OCI-M2 (cell line): ENCODE data around the gene RUBCN.

Experiments used
- DNase-seq: peaks from one replicate; lab custom pipeline; 2025; ENCODE audit not compliant: unreplicated experiment; lab: John Stamatoyannopoulos, UW

The RUBCN gene

GRCh38 chr3:197736491-197737318 lies at the start of gene RUBCN:
TSS of gene RUBCN (minus strand) at chr3:197736904. CDS start at chr3:197736719, 185 bp downstream.
- peak; percentile 56 for DNase-seq

- no peak for DNase-seq
Measured at GRCh38 chr3:197784019-197784585, 47.4 kb upstream of the RUBCN start.

GRCh38 chr3:197782230-197782629 lies 45.5 kb upstream of the RUBCN start:
- no peak for DNase-seq

- DNase-seq = no peak
Measured at GRCh38 chr3:197775317-197775716, 38.6 kb upstream of the RUBCN start.

GRCh38 chr3:197761784-197762183 lies 25.1 kb upstream of the RUBCN start:
- no peak for DNase-seq

GRCh38 chr3:197758512-197758911 lies 21.8 kb upstream of the RUBCN start:
- no peak for DNase-seq

GRCh38 chr3:197756704-197757103 lies 20.0 kb upstream of the RUBCN start:
- DNase-seq = no peak

- DNase-seq = no peak
Measured at GRCh38 chr3:197753263-197753662, 16.6 kb upstream of the RUBCN start.

- no peak for DNase-seq
Measured at GRCh38 chr3:197752107-197752506, 15.4 kb upstream of the RUBCN start.

GRCh38 chr3:197750858-197751737 lies 14.4 kb upstream of the RUBCN start:
- no peak for DNase-seq

GRCh38 chr3:197750396-197750831 lies 13.7 kb upstream of the RUBCN start:
- DNase-seq = no peak

- no peak for DNase-seq
Measured at GRCh38 chr3:197749601-197750395, 13.1 kb upstream of the RUBCN start, which contains the start of gene FYTTD1. TSS of gene FYTTD1 (plus strand) at chr3:197749883. CDS start at chr3:197749972, 89 bp downstream.

- no peak for DNase-seq
Measured at GRCh38 chr3:197749315-197749600, 12.6 kb upstream of the RUBCN start.

- DNase-seq = no peak
Measured at GRCh38 chr3:197748597-197749314, 12.1 kb upstream of the RUBCN start.

GRCh38 chr3:197746801-197747237 lies 10.1 kb upstream of the RUBCN start:
- no peak for DNase-seq

GRCh38 chr3:197746209-197746608 lies 9.5 kb upstream of the RUBCN start:
- no peak for DNase-seq

GRCh38 chr3:197742787-197743186 lies 6.1 kb upstream of the RUBCN start:
- DNase-seq = no peak

- DNase-seq = no peak
Measured at GRCh38 chr3:197737749-197738462, 1.2 kb upstream of the RUBCN start.

GRCh38 chr3:197737319-197737649 lies 580 bp upstream of the RUBCN start:
- DNase-seq = no peak
